ENCODE results near the gene CHRNB1.
"Not testable (repeated sequence)": the region's sequence is repeated elsewhere in the genome, so short reads cannot be mapped to it uniquely, and the experiment has no call there.

DNA sequence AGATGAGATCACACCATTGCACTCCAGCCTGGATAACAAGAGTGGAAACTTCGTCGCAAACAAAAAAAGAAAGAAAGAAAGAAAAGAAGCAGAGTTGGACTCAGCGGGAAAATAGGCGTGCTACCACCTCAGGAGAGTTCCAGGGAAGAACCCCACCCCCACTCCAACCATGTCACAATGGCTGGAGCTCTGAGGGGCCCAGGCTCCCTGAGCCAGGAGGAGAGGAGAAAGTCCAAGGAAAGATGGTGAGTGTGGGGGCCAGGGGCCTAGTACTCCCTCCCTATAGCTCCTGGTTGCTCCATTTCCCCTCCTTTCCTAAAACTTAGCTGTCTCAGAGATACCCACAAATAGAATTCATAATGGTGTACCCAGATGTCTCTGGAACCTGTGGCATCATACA lies 36.4 kb downstream of the CHRNB1 start, which contains the start of gene SLC35G6:
- TF ChIP-seq POLR2A (IDR thresholded peaks at IDR 0.05; ENCODE audit: low read length); GATA1 (IDR thresholded peaks at IDR 0.05; ENCODE audit: low read depth, low read length): not testable (repeated sequence)
